NCI-H82 treated with DMSO at 0.1 percent for 48 hours (cell line): ENCODE results near the gene SENP6.
A peak's percentile ranks its signal among the peaks of the same experiment; 100 is the strongest.
"Not testable (repeated sequence)": the region's sequence is repeated elsewhere in the genome, so short reads cannot be mapped to it uniquely, and the experiment has no call there.

ENCODE experiments used
- DNase-seq: peaks from one replicate; lab custom pipeline; 2025; ENCODE audit not compliant: unreplicated experiment; lab: John Stamatoyannopoulos, UW

SENP6 gene

GRCh38 chr6:75656479-75656878 is 54.8 kb downstream of the SENP6 start:
- no peak for DNase-seq

GRCh38 chr6:75657327-75657726 is 55.6 kb downstream of the SENP6 start:
- DNase-seq, result no peak

GRCh38 chr6:75666592-75666991 is 64.9 kb downstream of the SENP6 start:
- DNase-seq, result no peak

GRCh38 chr6:75673884-75674283 is 72.2 kb downstream of the SENP6 start:
- no peak for DNase-seq

GRCh38 chr6:75676377-75676776 is 74.7 kb downstream of the SENP6 start:
- DNase-seq, result no peak

GRCh38 chr6:75682548-75682947 is 80.9 kb downstream of the SENP6 start:
- DNase-seq, result not testable (repeated sequence)

GRCh38 chr6:75683005-75683404 is 81.3 kb downstream of the SENP6 start:
- not testable (repeated sequence) for DNase-seq

- not testable (repeated sequence) for DNase-seq
These were observed 85.9 kb downstream of the SENP6 start for GRCh38 chr6:75687535-75687934.

- DNase-seq, result not testable (repeated sequence)
These were observed 86.3 kb downstream of the SENP6 start for GRCh38 chr6:75687937-75688336.

GRCh38 chr6:75689576-75689975 is 87.9 kb downstream of the SENP6 start:
- DNase-seq, result no peak

GRCh38 chr6:75691012-75691411 is 89.3 kb downstream of the SENP6 start:
- no peak for DNase-seq

- DNase-seq, result no peak
These were observed 91.9 kb downstream of the SENP6 start for GRCh38 chr6:75693534-75693933.

- no peak for DNase-seq
These were observed 92.7 kb downstream of the SENP6 start for GRCh38 chr6:75694406-75694805.

- DNase-seq, result not testable (repeated sequence)
These were observed 106.7 kb downstream of the SENP6 start for GRCh38 chr6:75708334-75708733.

- no peak for DNase-seq
These were observed 109.5 kb downstream of the SENP6 start for GRCh38 chr6:75711173-75711572.

- DNase-seq, result no peak
These were observed 117.5 kb downstream of the SENP6 start for GRCh38 chr6:75719133-75719532.

GRCh38 chr6:75723382-75723781 is 121.7 kb downstream of the SENP6 start:
- DNase-seq, result no peak

GRCh38 chr6:75727206-75727605 is 125.5 kb downstream of the SENP6 start:
- DNase-seq, result no peak

GRCh38 chr6:75731029-75731428 is 129.3 kb downstream of the SENP6 start:
- not testable (repeated sequence) for DNase-seq

- no peak for DNase-seq
These were observed 134.0 kb downstream of the SENP6 start for GRCh38 chr6:75735491-75736186.

- DNase-seq, result no peak
These were observed 142.3 kb downstream of the SENP6 start for GRCh38 chr6:75743971-75744370.

- DNase-seq, result no peak
These were observed 143.7 kb downstream of the SENP6 start for GRCh38 chr6:75745404-75745803.

- peak; percentile 96 for DNase-seq
These were observed 144.5 kb downstream of the SENP6 start for GRCh38 chr6:75746221-75746620.
